Left ventricle myocardium inferior (tissue), 1 donor: ENCODE data around the gene AGTPBP1. TPM values are rescaled to one million over a fixed set of nuclear protein-coding genes. Genes with fewer than 3 reads are reported as not detected.

Experiments
- DNase-seq: peaks from one replicate; pipeline ENCODE4 v3.0.0-alpha.2; 2020
- H3K27ac ChIP-seq: fragments of 200-600 bp; replicated peaks from 2 replicates; pipeline ENCODE4 v1.8.0; 2021
- H3K27me3 ChIP-seq: fragments of 200-600 bp; 2 replicates; pipeline ENCODE4 v1.8.0; 2021; ENCODE audit warnings: low read depth
- H3K36me3 ChIP-seq: fragments of 200-600 bp; 2 replicates; pipeline ENCODE4 v1.8.0; 2021
- H3K4me1 ChIP-seq: fragments of 200-600 bp; 2 replicates; pipeline ENCODE4 v1.8.0; 2021
- H3K4me3 ChIP-seq: fragments of 200-600 bp; 2 replicates; pipeline ENCODE4 v1.8.0; 2021; ENCODE audit warnings: mild to moderate bottlenecking, moderate library complexity
- H3K9me3 ChIP-seq: fragments of 200-600 bp; replicated peaks from 2 replicates; pipeline ENCODE4 v1.8.0; 2021
- intact Hi-C: fragments of 100-400 bp; cut with micrococcal nuclease; formaldehyde crosslinking; loops from one replicate; pipeline ENCODE4 v1.11.0; 2022
- total RNA-seq: library from RNA; stranded (reverse); fragmentation: NEBNext Ultra II Directional; extraction: Animal tissue kit (Norgen Biotek cat#: 25700); gene quantifications from one replicate; pipeline ENCODE4 v1.2.1, GENCODE V29; 2021
- TF ChIP-seq, protein P1 (sequence below): fragments of 200-600 bp; IDR thresholded peaks from 2 replicates; pipeline ENCODE4 v1.8.0; 2021; ENCODE audit warnings: antibody characterized with exemption, mild to moderate bottlenecking, borderline replicate concordance
- donor health status: DM: no; HTN: yes; CAD: no; lungs with severe emphysema.

Gene AGTPBP1
- total RNA-seq, 1 donor from 2014 or later = 52.5 TPM

DNA sequence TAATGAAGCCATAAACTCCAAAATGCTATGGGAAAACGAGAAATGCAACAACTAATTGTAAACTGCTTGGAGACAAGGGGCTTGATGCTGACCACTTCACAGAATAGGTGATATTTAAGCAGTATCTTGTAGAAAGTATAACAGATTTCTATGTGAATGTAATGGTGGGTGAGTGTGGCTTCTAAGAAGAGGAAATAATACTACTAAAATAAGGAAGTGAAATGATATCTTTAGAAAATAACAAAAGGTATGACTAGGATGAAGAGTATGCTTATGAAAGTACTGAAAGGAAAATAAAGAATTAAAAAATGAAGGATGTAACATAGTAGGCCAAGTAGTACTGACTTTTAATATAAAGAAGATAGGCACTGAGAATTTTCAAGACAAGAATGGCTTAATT is 94.2 kb downstream of the AGTPBP1 start:
- Histone ChIP-seq H3K27me3 (no peaks in the 10 kb centered on the region), H3K36me3 (peaks cover 25% of the 10 kb centered on the region), H3K4me3 (no peak overlapping the region), H3K27ac (no peak overlapping the region), H3K9me3 (no peaks in the 10 kb centered on the region), H3K4me1 (no peaks in the 10 kb centered on the region)
- no peak for DNase-seq
- intact Hi-C loops = no loop called here
- TF ChIP-seq, protein P1, sequence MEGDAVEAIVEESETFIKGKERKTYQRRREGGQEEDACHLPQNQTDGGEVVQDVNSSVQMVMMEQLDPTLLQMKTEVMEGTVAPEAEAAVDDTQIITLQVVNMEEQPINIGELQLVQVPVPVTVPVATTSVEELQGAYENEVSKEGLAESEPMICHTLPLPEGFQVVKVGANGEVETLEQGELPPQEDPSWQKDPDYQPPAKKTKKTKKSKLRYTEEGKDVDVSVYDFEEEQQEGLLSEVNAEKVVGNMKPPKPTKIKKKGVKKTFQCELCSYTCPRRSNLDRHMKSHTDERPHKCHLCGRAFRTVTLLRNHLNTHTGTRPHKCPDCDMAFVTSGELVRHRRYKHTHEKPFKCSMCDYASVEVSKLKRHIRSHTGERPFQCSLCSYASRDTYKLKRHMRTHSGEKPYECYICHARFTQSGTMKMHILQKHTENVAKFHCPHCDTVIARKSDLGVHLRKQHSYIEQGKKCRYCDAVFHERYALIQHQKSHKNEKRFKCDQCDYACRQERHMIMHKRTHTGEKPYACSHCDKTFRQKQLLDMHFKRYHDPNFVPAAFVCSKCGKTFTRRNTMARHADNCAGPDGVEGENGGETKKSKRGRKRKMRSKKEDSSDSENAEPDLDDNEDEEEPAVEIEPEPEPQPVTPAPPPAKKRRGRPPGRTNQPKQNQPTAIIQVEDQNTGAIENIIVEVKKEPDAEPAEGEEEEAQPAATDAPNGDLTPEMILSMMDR = no peak

DNA sequence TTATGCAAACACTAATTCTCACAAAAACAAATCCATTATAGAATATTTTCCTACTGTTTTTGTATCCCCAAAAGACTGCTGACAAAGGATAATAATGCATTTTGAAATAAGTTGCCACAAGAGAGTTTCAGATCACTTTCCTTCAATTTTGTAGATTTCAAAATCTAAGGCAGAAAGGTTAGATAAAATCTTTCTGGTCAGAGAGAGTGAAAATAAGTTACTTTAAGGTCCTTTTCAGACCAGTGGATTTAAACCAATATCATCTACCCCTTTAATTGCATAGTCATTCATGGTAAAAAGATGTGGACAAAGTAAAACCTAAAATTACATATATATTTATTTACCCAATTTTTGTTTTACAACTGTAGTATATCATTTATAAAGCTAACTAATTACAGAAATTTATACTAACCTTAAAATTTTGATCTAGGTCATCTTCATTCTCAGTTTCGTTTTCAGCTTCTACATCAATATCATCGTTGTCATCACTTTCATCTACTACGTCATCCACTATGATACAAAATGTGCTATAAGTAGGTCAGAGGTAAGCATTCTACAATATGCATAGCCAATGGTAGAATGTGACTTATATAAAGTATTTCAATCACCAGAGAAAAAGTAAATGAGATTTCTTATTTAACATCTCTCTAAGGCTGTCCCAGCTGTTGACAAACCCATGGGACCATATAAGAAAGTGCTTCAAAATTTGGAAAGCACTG is 95.7 kb downstream of the AGTPBP1 start:
- TF ChIP-seq, protein P1 = no peak
- Histone ChIP-seq H3K36me3 (peaks cover 34% of the 10 kb centered on the region), H3K9me3 (no peaks in the 10 kb centered on the region), H3K27me3 (no peaks in the 10 kb centered on the region), H3K4me3 (no peak overlapping the region), H3K4me1 (peaks cover under 1% of the 10 kb centered on the region), H3K27ac (no peak overlapping the region)
- intact Hi-C loops = no loop called here
- no peak for DNase-seq

DNA sequence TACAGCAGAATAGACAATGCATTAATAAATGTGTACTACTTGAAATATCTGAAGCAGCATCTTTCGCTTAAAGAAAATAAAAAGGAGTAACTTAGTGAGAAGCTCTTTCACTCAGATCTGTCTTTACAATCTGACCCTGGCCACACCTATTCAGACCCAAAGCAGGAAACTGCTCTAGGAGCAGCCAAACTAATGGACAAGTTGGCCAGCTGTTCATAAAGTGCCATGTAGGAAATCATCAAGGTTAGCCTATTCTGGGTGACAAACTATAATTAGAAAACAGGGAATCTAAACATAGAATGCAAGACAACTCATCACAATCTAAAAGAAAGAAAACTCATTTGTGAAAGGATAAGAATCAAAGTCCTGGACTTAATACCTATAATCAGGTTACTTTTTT is 101.3 kb downstream of the AGTPBP1 start:
- no peak overlapping the region for H3K4me3 ChIP-seq
- H3K4me1 ChIP-seq = peaks cover 16% of the 10 kb centered on the region
- H3K36me3 ChIP-seq = peaks cover 20% of the 10 kb centered on the region
- DNase-seq = no peak
- H3K9me3 ChIP-seq = no peaks in the 10 kb centered on the region
- H3K27ac ChIP-seq = peak overlapping the region; percentile 39
- TF ChIP-seq, protein P1 = no peak
- intact Hi-C loops = no loop called here
- H3K27me3 ChIP-seq = no peaks in the 10 kb centered on the region

GRCh38 chr9:85639675-85640186 is 102.0 kb downstream of the AGTPBP1 start:
- intact Hi-C loops = no loop called here
- H3K4me3 ChIP-seq = no peak overlapping the region
- H3K4me1 ChIP-seq = peaks cover 16% of the 10 kb centered on the region
- H3K36me3 ChIP-seq = peaks cover 15% of the 10 kb centered on the region
- no peak for DNase-seq
- H3K27ac ChIP-seq = no peak overlapping the region
- H3K9me3 ChIP-seq = no peaks in the 10 kb centered on the region
- H3K27me3 ChIP-seq = no peaks in the 10 kb centered on the region
- TF ChIP-seq, protein P1 = no peak

GRCh38 chr9:85631809-85632208 is 109.9 kb downstream of the AGTPBP1 start:
- no peak for DNase-seq
- Histone ChIP-seq H3K36me3 (peaks cover 10% of the 10 kb centered on the region), H3K4me3 (no peak overlapping the region), H3K27me3 (no peaks in the 10 kb centered on the region), H3K4me1 (peaks cover 12% of the 10 kb centered on the region), H3K9me3 (no peaks in the 10 kb centered on the region), H3K27ac (no peak overlapping the region)
- TF ChIP-seq, protein P1 = no peak
- intact Hi-C loops = no loop called here
